H1 (cell line): ENCODE results near the gene TNFRSF11A.

ENCODE experiments used
- CHD1 ChIP-seq: IDR thresholded peaks from 2 replicates; pipeline ENCODE4 v1.6.1; 2012; ENCODE audit warnings: low read depth, low read length, improper control_type of control experiment
- EZH2 ChIP-seq: fragments of 200-600 bp; sonication (generic); IDR thresholded peaks from 2 replicates; pipeline ENCODE4 v1.7.1; 2012; ENCODE audit warnings: low read depth, mild to moderate bottlenecking, moderate library complexity, low read length, inconsistent platforms; ENCODE audit not compliant: severe bottlenecking
- FOSL1 ChIP-seq: IDR thresholded peaks from 2 replicates; pipeline ENCODE4 v1.6.1; 2011; ENCODE audit warnings: mild to moderate bottlenecking, low read depth, low read length, moderate library complexity; ENCODE audit not compliant: insufficient read depth
- RAD21 ChIP-seq, 2 experiments: IDR thresholded peaks in 1 of 2; conservative IDR thresholded peaks in 1 of 2; 2 replicates each; pipeline ENCODE4 v1.6.1; 2011; ENCODE audit warnings: low read depth in 2 of 2, low read length in 2 of 2, improper control_type of control experiment in 1 of 2, inconsistent platforms in 1 of 2, mild to moderate bottlenecking in 1 of 2, moderate library complexity in 1 of 2
- TF ChIP-seq, protein P1 (sequence below), 3 experiments: IDR thresholded peaks; 1 replicate in 2 of 3; 2 replicates in 1 of 3; pipeline versions ENCODE4 v1.5.1 to v1.6.1; 2011; ENCODE audit warnings: low read length in 3 of 3, mild to moderate bottlenecking in 3 of 3, inconsistent platforms in 2 of 3, low read depth in 1 of 3, moderate library complexity in 1 of 3; ENCODE audit not compliant: insufficient read depth in 1 of 3; ENCODE audit errors: control extremely low read depth in 1 of 3

DNA sequence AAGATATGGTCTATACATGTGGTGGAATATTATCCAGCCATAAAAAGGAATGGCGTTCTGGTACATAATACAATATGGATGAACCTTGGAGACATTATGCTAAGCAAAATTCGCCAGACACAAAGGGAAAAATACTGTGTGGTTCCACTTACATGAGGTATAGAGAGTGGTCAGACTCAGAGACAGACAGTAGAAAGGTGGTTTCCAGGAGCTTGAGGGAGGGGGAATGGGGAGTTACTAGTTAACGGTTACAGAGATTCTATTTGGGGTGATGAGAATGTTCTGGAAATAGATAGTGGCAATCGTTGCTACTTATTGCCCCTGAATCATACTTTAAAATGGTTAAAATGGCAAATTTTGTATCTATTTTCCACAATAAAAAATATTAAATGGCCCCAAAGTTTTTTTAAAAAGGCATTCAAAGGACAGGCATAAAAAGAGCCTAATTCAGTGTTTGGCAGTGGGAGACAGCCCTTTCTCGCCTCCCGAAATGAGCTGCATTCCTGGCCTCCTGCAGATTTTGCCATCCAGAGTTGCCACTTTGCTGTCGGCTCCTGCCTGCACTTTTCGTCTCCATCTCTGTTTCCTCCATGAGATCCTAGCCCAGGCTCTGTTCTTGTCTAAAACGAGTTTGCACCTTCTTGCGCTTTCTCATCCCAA, 13.5 kb downstream of the TNFRSF11A start:
- TF ChIP-seq, protein P1, sequence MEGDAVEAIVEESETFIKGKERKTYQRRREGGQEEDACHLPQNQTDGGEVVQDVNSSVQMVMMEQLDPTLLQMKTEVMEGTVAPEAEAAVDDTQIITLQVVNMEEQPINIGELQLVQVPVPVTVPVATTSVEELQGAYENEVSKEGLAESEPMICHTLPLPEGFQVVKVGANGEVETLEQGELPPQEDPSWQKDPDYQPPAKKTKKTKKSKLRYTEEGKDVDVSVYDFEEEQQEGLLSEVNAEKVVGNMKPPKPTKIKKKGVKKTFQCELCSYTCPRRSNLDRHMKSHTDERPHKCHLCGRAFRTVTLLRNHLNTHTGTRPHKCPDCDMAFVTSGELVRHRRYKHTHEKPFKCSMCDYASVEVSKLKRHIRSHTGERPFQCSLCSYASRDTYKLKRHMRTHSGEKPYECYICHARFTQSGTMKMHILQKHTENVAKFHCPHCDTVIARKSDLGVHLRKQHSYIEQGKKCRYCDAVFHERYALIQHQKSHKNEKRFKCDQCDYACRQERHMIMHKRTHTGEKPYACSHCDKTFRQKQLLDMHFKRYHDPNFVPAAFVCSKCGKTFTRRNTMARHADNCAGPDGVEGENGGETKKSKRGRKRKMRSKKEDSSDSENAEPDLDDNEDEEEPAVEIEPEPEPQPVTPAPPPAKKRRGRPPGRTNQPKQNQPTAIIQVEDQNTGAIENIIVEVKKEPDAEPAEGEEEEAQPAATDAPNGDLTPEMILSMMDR (IDR thresholded peaks at IDR 0.05; ENCODE audit: control extremely low read depth in 1 of 3, insufficient read depth in 1 of 3, low read depth in 1 of 3, low read length in 3 of 3), result no peak
- TF ChIP-seq RAD21 (IDR thresholded peaks at IDR 0.05 in 1 of 2, conservative IDR thresholded peaks at IDR 0.05 in 1 of 2; ENCODE audit: low read depth in 2 of 2, low read length in 2 of 2), result no peak
- no peak for TF ChIP-seq FOSL1
- TF ChIP-seq CHD1, result no peak
- no peak for TF ChIP-seq EZH2
